HCT116 (cell line): Measurements from ENCODE around the gene TMEM168. TPM values are rescaled to one million over a fixed set of nuclear protein-coding genes. Genes with fewer than 3 reads are reported as not detected.

Source experiments
- ATAC-seq: fragments of 200-7000 bp; cut with Tn5 transposase; 2 replicates; pipeline ENCODE4 v1.9.1; 2020; ENCODE audit warnings: mild to moderate bottlenecking, moderate library complexity
- BruUV-seq: library from RNA; stranded (reverse); fragments of 400-500 nt; replicated peaks from 2 replicates; lab custom pipeline; 2021; lab: Mats Ljungman, UMichigan
- CTCF ChIA-PET: fragments of 300-600 bp; sonication (Branson Sonifier 250); formaldehyde crosslinking; loops from one replicate; lab custom pipeline; 2021; ENCODE audit warnings: antibody characterized with exemption; lab: Charles Lee
- POLR2A ChIA-PET: fragments of 300-600, 350-600 bp; sonication (Branson Sonifier 250); formaldehyde crosslinking; loops from one replicate; lab custom pipeline; 2021; ENCODE audit warnings: antibody characterized with exemption; lab: Charles Lee
- RAD21 ChIA-PET, 2 experiments: fragments of 300-600 bp; sonication (Branson Sonifier 250); formaldehyde crosslinking; loops; one replicate each; lab custom pipeline; 2023; ENCODE audit warnings: low total read pairs in 2 of 2; ENCODE audit not compliant: uncharacterized antibody in 2 of 2, unreplicated experiment in 2 of 2, low non-redundant PET in 1 of 2; lab: Charles Lee
- DNase-seq: peaks from one replicate; pipeline ENCODE4 v3.0.0-alpha.2; 2010; ENCODE audit warnings: low read depth, low spot score
- H2AFZ ChIP-seq: fragments of 200-600 bp; shearing (Covaris generic), sonication (generic); 2 replicates; pipeline ENCODE4 v1.6.1; 2017; ENCODE audit warnings: low read depth, mixed run types, mixed read lengths, antibody characterized with exemption, low read length; ENCODE audit not compliant: poor library complexity, severe bottlenecking
- H3K27ac ChIP-seq: 2 replicates; pipeline ENCODE4 v1.5.1; 2012; ENCODE audit warnings: low read depth, low read length
- H3K27me3 ChIP-seq: fragments of 200-600 bp; sonication (generic); 2 replicates; pipeline ENCODE4 v1.6.1; 2016; ENCODE audit warnings: mixed run types, low read length, mixed read lengths; ENCODE audit not compliant: insufficient read depth
- H3K36me3 ChIP-seq, 2 experiments: fragments of 200-500 bp in 1 of 2; fragments of 200-600 bp in 1 of 2; sonication (Bioruptor generic) in 1 of 2; sonication (generic) in 1 of 2; 2 replicates each; pipeline versions ENCODE4 v1.5.1 to v1.6.1; 2014 to 2016; ENCODE audit warnings: low read length in 2 of 2, inconsistent platforms in 1 of 2, mixed read lengths in 1 of 2, mixed run types in 1 of 2; ENCODE audit not compliant: insufficient read depth in 2 of 2, control insufficient read depth in 1 of 2
- H3K4me1 ChIP-seq, 2 experiments: fragments of 200-600 bp in 1 of 2; sonication (generic) in 1 of 2; 2 replicates each; pipeline versions ENCODE4 v1.5.1 to v1.6.1; 2012 to 2017; ENCODE audit warnings: low read length in 2 of 2, inconsistent platforms in 1 of 2, mild to moderate bottlenecking in 1 of 2, mixed read lengths in 1 of 2, mixed run types in 1 of 2, moderate library complexity in 1 of 2; ENCODE audit not compliant: insufficient read depth in 2 of 2, control insufficient read depth in 1 of 2
- H3K4me2 ChIP-seq: fragments of 200-600 bp; sonication (generic); 2 replicates; pipeline ENCODE4 v1.6.1; 2017; ENCODE audit warnings: mixed run types, low read length, mixed read lengths
- H3K4me3 ChIP-seq, 2 experiments: fragments of 200-600 bp in 1 of 2; sonication (generic) in 1 of 2; replicated peaks in 1 of 2; 2 replicates each; pipeline ENCODE4 v1.5.1; 2011 to 2016; ENCODE audit warnings: low read length in 2 of 2, control low read depth in 1 of 2, low read depth in 1 of 2, mild to moderate bottlenecking in 1 of 2, mixed read lengths in 1 of 2, mixed run types in 1 of 2
- H3K79me2 ChIP-seq: fragments of 200-600 bp; sonication (generic); 2 replicates; pipeline ENCODE4 v1.6.1; 2017; ENCODE audit warnings: mild to moderate bottlenecking, mixed run types, low read length, moderate library complexity, mixed read lengths; ENCODE audit not compliant: insufficient read depth
- H3K9ac ChIP-seq: fragments of 200-600 bp; sonication (generic); 2 replicates; pipeline ENCODE4 v1.6.1; 2016; ENCODE audit warnings: low read length, mixed read lengths
- H3K9me2 ChIP-seq: fragments of 200-600 bp; sonication (generic), shearing (Covaris generic); 2 replicates; pipeline ENCODE4 v1.6.1; 2017; ENCODE audit warnings: mixed run types, mild to moderate bottlenecking, moderate library complexity; ENCODE audit not compliant: insufficient read depth
- H3K9me3 ChIP-seq, 2 experiments: fragments of 200-500 bp in 1 of 2; fragments of 200-600 bp in 1 of 2; sonication (Bioruptor generic) in 1 of 2; sonication (generic) in 1 of 2; 2 replicates each; pipeline ENCODE4 v1.6.1; 2014 to 2017; ENCODE audit warnings: low read length in 2 of 2, mixed read lengths in 2 of 2, inconsistent platforms in 1 of 2, low read depth in 1 of 2, mild to moderate bottlenecking in 1 of 2, mixed run types in 1 of 2, moderate library complexity in 1 of 2; ENCODE audit not compliant: control insufficient read depth in 1 of 2, insufficient read depth in 1 of 2
- H4K20me1 ChIP-seq: fragments of 200-600 bp; sonication (generic), shearing (Covaris generic); 2 replicates; pipeline ENCODE4 v1.6.1; 2017; ENCODE audit warnings: mixed run types, mild to moderate bottlenecking, moderate library complexity; ENCODE audit not compliant: insufficient read depth
- ATF3 ChIP-seq: IDR thresholded peaks from 2 replicates; pipeline ENCODE4 v1.6.1; 2012
- CBX3 ChIP-seq: IDR thresholded peaks from 2 replicates; pipeline ENCODE4 v1.6.1; 2012; ENCODE audit warnings: low read depth
- CEBPB ChIP-seq: IDR thresholded peaks from 2 replicates; pipeline ENCODE4 v1.6.1; 2012; ENCODE audit warnings: low read depth
- CTCF ChIP-seq, 3 experiments: fragments of 200-600 bp in 1 of 3; sonication (generic) in 1 of 3; IDR thresholded peaks in 2 of 3; conservative IDR thresholded peaks in 1 of 3; 2 replicates each; pipeline ENCODE4 v1.5.1; 2012 to 2017; ENCODE audit warnings: low read depth in 2 of 3, low read length in 2 of 3, antibody characterized with exemption in 1 of 3, borderline replicate concordance in 1 of 3, control low read depth in 1 of 3, mild to moderate bottlenecking in 1 of 3, mixed read lengths in 1 of 3, mixed run types in 1 of 3, moderate library complexity in 1 of 3; ENCODE audit not compliant: insufficient read depth in 1 of 3
- ELF1 ChIP-seq: IDR thresholded peaks from 2 replicates; pipeline ENCODE4 v1.6.1; 2012; ENCODE audit warnings: low read depth, borderline replicate concordance
- EZH2 ChIP-seq: fragments of 200-600 bp; sonication (generic); IDR thresholded peaks from 2 replicates; pipeline ENCODE4 v1.6.1; 2017; ENCODE audit warnings: antibody characterized with exemption, mixed run types
- EZH2phosphoT487 ChIP-seq: fragments of 200-600 bp; IDR thresholded peaks from 2 replicates; pipeline ENCODE4 v1.6.1; 2018; ENCODE audit warnings: antibody characterized with exemption, borderline replicate concordance
- JUND ChIP-seq: IDR thresholded peaks from 2 replicates; pipeline ENCODE4 v1.6.1; 2012
- MAX ChIP-seq: IDR thresholded peaks from 2 replicates; pipeline ENCODE4 v1.6.1; 2012
- RAD21 ChIP-seq: IDR thresholded peaks from 2 replicates; pipeline ENCODE4 v1.6.1; 2012; ENCODE audit warnings: low read depth, mild to moderate bottlenecking
- SRF ChIP-seq: IDR thresholded peaks from 2 replicates; pipeline ENCODE4 v1.6.1; 2012; ENCODE audit warnings: low read depth
- YY1 ChIP-seq: IDR thresholded peaks from 2 replicates; pipeline ENCODE4 v1.6.1; 2011; ENCODE audit warnings: low read length, low read depth, moderate library complexity, mild to moderate bottlenecking; ENCODE audit not compliant: insufficient replicate concordance; ENCODE audit errors: extremely low read depth
- ZBTB33 ChIP-seq: IDR thresholded peaks from 2 replicates; pipeline ENCODE4 v1.6.1; 2011; ENCODE audit warnings: mild to moderate bottlenecking, low read length, moderate library complexity; ENCODE audit not compliant: insufficient replicate concordance; ENCODE audit errors: extremely low read depth
- ZFX ChIP-seq: fragments of 450-650 bp; IDR thresholded peaks from 2 replicates; pipeline ENCODE4 v1.6.1; 2017
- intact Hi-C: fragments of 100-400 bp; cut with micrococcal nuclease; formaldehyde crosslinking; loops from 2 replicates; pipeline ENCODE4 v1.10.0; 2022
- total RNA-seq: library from RNA; stranded (reverse); gene quantifications from one replicate; pipeline ENCODE4 v1.2.1, GENCODE V29; 2021; ENCODE audit not compliant: unreplicated experiment

Gene TMEM168
- total RNA-seq, 1 experiment from 2014 or later: 16.5 TPM

GRCh38 chr7:112753298-112753697 is 36.9 kb downstream of the TMEM168 start:
- Histone ChIP-seq H3K79me2 (no peaks in the 10 kb centered on the region), H3K9me3 (no peaks in the 10 kb centered on the region), H3K27ac (no peak overlapping the region), H3K9ac (no peak overlapping the region), H3K36me3 (no peaks in the 10 kb centered on the region), H3K4me1 (no peaks in the 10 kb centered on the region), H3K4me2 (no peak overlapping the region), H3K9me2 (no peaks in the 10 kb centered on the region), H3K27me3 (no peaks in the 10 kb centered on the region), H2AFZ (no peak overlapping the region), H3K4me3 (no peak overlapping the region), H4K20me1 (no peaks in the 10 kb centered on the region)
- no TSS peak for BruUV-seq
- intact Hi-C loops: no loop called here
- TF ChIP-seq ZBTB33 (no peak), ATF3 (no peak), RAD21 (no peak), JUND (no peak), CBX3 (no peak), EZH2 (no peak), ELF1 (no peak), EZH2phosphoT487 (no peak), CEBPB (no peak), SRF (no peak), ZFX (no peak), YY1 (no peak), CTCF (IDR thresholded peaks at IDR 0.05 in 2 of 3, conservative IDR thresholded peaks at IDR 0.05 in 1 of 3; ENCODE audit: borderline replicate concordance in 1 of 3, insufficient read depth in 1 of 3, low read depth in 2 of 3, low read length in 2 of 3) (no peak), MAX (no peak)
- ATAC-seq (no peak), DNase-seq (no peak)
- ChIA-PET CTCF (no interaction called here), RAD21 (no interaction called here), POLR2A (no interaction called here)
